ENCODE measurements around the gene KANSL1.

KANSL1 gene

GRCh38 chr17:46159686-46160085, 33.5 kb downstream of the KANSL1 start:
- Histone ChIP-seq H3K4me3 (ENCODE audit: low read length) (no peak overlapping the region), H3K36me3 (replicated peaks; ENCODE audit: insufficient read depth, low read length) (no peaks in the 10 kb centered on the region), H3K9me2 (replicated peaks; ENCODE audit: insufficient read depth, low read length) (no peaks in the 10 kb centered on the region), H3K9me3 (replicated peaks; ENCODE audit: insufficient read depth, low read length) (no peaks in the 10 kb centered on the region), H4K20me1 (ENCODE audit: insufficient read depth, low read length) (peaks cover 36% of the 10 kb centered on the region), H2AFZ (ENCODE audit: low read length) (no peak overlapping the region), H3K4me1 (ENCODE audit: low read length) (peaks cover 1% of the 10 kb centered on the region; the same call in 1 of the 2 replicates), H3K27me3 (replicated peaks; ENCODE audit: insufficient read depth, low read length) (no peaks in the 10 kb centered on the region), H3K4me2 (ENCODE audit: low read depth, low read length) (no peak overlapping the region), H3K9ac (ENCODE audit: low read length) (no peak overlapping the region), H3K27ac (ENCODE audit: low read length) (no peak overlapping the region), H3F3A (ENCODE audit: insufficient read depth, low read length) (0 out of 2 replicates have a peak, but pooled peaks cover under 1% of the 10 kb centered on the region), H3K79me2 (ENCODE audit: low read length) (peaks cover 97% of the 10 kb centered on the region)
- TF ChIP-seq EZH2 (optimal IDR thresholded peaks at IDR 0.05; ENCODE audit: low read depth, low read length) (no peak), EZH2phosphoT487 (IDR thresholded peaks at IDR 0.05; ENCODE audit: low read length) (no peak), CTCF (IDR thresholded peaks at IDR 0.05; ENCODE audit: low read length) (no peak)
- no peak for DNase-seq

GRCh38 chr17:46158323-46159296, 34.6 kb downstream of the KANSL1 start:
- Histone ChIP-seq H3K9ac (ENCODE audit: low read length) (no peak overlapping the region), H3K4me2 (ENCODE audit: low read depth, low read length) (no peak overlapping the region), H4K20me1 (ENCODE audit: insufficient read depth, low read length) (peaks cover 31% of the 10 kb centered on the region)

GRCh38 chr17:46157443-46158062, 35.7 kb downstream of the KANSL1 start:
- H3K4me2 ChIP-seq (ENCODE audit: low read depth, low read length) = no peak overlapping the region
- no peaks in the 10 kb centered on the region for H3K9me2 ChIP-seq (replicated peaks; ENCODE audit: insufficient read depth, low read length)
- no peak for TF ChIP-seq EZH2 (optimal IDR thresholded peaks at IDR 0.05; ENCODE audit: low read depth, low read length)
- TF ChIP-seq EZH2phosphoT487 (IDR thresholded peaks at IDR 0.05; ENCODE audit: low read length) = no peak
- TF ChIP-seq CTCF (IDR thresholded peaks at IDR 0.05; ENCODE audit: low read length) = no peak
- no peak overlapping the region for H3K9ac ChIP-seq (ENCODE audit: low read length)
- H3K4me3 ChIP-seq (ENCODE audit: low read length) = no peak overlapping the region
- peaks cover 31% of the 10 kb centered on the region for H4K20me1 ChIP-seq (ENCODE audit: insufficient read depth, low read length)
- peaks cover 22% of the 10 kb centered on the region for H3K4me1 ChIP-seq (ENCODE audit: low read length)
- H3K79me2 ChIP-seq (ENCODE audit: low read length) = peaks cover 96% of the 10 kb centered on the region
- no peak for DNase-seq
- no peak overlapping the region for H2AFZ ChIP-seq (ENCODE audit: low read length)
- H3K36me3 ChIP-seq (replicated peaks; ENCODE audit: insufficient read depth, low read length) = no peaks in the 10 kb centered on the region
- no peaks in the 10 kb centered on the region for H3K27me3 ChIP-seq (replicated peaks; ENCODE audit: insufficient read depth, low read length)
- H3K9me3 ChIP-seq (replicated peaks; ENCODE audit: insufficient read depth, low read length) = no peaks in the 10 kb centered on the region
- H3F3A ChIP-seq (ENCODE audit: insufficient read depth, low read length) = peaks cover 20% of the 10 kb centered on the region
- H3K27ac ChIP-seq (ENCODE audit: low read length) = no peak overlapping the region

More at GRCh38 chr17:46158323-46159296, 34.6 kb downstream of the KANSL1 start:
- H3K36me3 ChIP-seq (replicated peaks; ENCODE audit: insufficient read depth, low read length) = no peaks in the 10 kb centered on the region
- TF ChIP-seq CTCF (IDR thresholded peaks at IDR 0.05; ENCODE audit: low read length) = no peak
- H3F3A ChIP-seq (ENCODE audit: insufficient read depth, low read length) = peaks cover 10% of the 10 kb centered on the region
- no peak overlapping the region for H2AFZ ChIP-seq (ENCODE audit: low read length)
- no peak overlapping the region for H3K4me3 ChIP-seq (ENCODE audit: low read length)
- H3K4me1 ChIP-seq (ENCODE audit: low read length) = peaks cover 12% of the 10 kb centered on the region
- no peaks in the 10 kb centered on the region for H3K27me3 ChIP-seq (replicated peaks; ENCODE audit: insufficient read depth, low read length)
- no peaks in the 10 kb centered on the region for H3K9me2 ChIP-seq (replicated peaks; ENCODE audit: insufficient read depth, low read length)
- DNase-seq = no peak
- peaks cover 97% of the 10 kb centered on the region for H3K79me2 ChIP-seq (ENCODE audit: low read length)
- H3K9me3 ChIP-seq (replicated peaks; ENCODE audit: insufficient read depth, low read length) = no peaks in the 10 kb centered on the region
- H3K27ac ChIP-seq (ENCODE audit: low read length) = no peak overlapping the region
